Suppressor macrophage (primary cell): ENCODE measurements around the gene SYT13.

Source experiments
- DNase-seq, 4 experiments: peaks; one replicate each; pipeline ENCODE4 v3.0.0-alpha.2; 2020 to 2022

SYT13 gene

DNA sequence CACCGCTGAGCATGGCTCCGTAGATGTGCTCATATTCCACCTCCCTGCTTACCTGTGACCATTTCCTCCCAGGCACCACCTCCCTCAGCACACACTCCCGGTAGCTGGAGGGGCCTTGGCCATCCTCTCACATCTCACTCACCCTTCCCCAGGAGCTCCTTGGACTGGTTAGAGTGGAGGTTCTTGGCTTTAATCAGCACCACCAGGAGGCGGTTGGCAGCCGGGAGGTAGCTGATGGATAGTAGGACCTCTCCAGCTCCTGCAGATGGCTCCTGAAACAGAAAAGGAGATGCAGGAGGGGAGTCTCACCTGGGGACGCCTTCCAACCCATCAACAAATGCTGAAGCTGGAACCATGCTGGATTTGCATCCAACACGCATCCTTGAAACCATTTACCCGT is 39.9 kb downstream of the SYT13 start:
- DNase-seq, result no peak

DNA sequence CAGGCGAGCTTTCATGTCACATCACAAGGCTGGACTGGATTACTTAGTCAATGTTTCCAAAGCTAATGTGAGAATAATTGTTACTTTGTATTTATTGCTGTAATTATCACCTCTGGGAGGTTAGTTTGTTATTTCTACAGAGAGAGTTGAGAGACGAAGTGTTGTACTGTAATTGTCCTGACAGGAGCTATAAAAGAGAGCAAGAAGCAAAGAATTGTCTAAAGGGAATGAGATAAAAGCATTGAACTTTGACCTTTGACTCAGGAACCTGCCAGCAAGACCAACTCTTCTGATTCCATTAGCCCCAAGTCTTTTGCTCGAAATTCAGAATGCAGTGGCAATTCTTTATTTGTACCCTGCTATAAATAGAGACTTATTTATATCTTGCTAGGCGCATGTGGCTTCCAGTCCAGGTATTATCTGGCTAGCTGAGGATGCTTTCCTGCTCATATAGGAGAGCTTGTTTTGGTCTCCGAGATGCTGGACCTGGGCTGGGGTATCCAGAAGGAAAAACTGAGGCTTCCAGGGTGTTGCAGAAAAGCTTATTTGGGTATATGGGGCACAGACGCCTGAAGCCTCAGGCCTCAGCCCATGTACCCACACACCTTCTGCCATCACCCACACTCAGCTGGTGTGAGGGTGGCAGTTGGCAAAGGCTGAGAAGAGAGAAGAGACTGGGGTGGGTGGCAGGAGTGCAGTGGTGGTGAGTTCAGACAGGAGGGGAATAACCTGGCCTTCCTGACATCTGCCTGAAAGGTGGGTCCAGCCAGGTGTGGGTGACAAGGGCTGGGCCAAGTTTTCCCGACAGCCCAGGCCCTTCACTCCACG is 40.7 kb downstream of the SYT13 start:
- DNase-seq, result no peak

DNA sequence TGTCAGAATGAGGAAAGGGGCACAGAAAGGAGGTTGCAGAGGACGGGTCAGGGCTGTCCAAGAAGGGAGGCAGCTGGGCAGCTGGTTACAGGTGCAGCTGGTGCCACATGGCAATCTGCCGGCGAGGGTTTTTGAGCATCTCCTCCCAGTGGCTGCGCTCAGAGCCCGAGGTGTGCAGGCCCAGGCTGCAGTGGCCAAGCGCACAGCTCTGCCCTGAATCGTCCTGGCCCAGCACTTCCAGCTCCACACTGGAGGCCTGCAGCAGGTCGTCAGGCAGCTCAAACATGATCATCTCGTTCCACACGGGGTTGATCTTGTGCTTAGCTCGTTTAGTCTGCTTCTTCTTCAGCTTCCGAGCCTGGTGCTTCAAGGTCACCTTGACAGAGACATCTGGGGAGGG is 42.2 kb downstream of the SYT13 start:
- no peak for DNase-seq

DNA sequence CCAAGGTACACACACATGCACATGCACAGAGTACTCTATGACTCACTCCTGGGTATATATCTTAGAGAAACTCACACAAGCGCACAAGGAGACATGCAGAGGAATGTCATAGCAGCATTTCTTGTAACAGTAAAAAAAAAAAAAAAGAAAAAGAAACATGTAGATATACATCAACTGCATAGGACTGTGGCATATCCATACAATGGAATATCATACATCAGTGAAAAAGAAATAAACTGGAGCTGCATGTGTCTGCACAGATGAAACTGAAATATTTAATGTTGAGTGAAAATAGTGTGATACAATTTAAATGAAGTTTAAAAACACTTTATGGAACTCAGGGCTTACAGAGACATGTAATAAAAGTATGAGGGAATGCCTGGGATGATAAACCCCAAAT is 46.4 kb downstream of the SYT13 start:
- DNase-seq, result no peak

DNA sequence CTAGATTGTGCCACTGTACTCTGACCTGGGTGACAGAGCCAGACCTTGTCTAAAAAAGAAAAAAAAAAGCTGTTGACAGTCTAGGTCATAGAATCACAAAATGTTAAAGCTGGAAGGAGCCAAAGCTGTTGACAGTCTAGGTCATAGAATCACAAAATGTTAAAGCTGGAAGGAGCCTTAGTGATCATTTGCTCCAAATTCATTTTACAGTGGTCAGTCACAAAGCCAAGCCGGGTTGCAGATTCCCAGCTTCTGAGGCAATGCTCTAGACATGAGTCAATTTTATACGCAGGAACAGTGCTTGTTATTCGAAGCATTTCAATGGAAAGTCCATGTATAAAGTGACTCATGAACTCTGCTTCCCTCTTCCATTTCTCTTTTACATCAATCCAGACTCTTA is 47.4 kb downstream of the SYT13 start:
- DNase-seq, result no peak

DNA sequence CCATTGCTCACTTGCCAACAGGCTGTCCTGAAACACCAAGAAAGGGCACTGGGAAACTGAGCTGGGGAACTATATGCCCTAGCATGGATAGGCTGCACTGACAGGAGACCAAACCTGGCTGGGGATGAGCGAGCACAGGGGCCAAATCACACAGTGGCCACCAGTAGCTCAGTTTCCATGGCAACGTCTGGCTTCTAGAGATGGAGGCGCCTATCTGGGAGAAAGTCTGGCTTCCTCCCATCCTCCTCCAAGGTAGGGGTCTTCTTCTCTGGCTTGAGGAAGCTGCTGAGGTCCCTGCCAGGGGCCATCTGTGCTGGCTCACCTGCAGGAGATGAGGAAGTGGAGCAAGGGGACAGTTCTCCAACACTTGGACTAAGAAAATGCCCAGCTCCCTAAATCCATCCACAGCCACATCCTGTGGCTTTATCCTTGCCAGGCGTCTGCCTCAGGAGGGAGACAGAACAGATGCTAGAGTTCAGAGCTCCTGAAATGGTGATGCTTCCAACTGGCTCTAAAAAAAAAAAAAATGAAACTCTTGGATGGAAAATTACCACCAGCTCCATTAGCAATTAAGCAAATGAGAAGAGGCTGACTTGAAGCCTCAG is 48.3 kb downstream of the SYT13 start:
- no peak for DNase-seq

DNA sequence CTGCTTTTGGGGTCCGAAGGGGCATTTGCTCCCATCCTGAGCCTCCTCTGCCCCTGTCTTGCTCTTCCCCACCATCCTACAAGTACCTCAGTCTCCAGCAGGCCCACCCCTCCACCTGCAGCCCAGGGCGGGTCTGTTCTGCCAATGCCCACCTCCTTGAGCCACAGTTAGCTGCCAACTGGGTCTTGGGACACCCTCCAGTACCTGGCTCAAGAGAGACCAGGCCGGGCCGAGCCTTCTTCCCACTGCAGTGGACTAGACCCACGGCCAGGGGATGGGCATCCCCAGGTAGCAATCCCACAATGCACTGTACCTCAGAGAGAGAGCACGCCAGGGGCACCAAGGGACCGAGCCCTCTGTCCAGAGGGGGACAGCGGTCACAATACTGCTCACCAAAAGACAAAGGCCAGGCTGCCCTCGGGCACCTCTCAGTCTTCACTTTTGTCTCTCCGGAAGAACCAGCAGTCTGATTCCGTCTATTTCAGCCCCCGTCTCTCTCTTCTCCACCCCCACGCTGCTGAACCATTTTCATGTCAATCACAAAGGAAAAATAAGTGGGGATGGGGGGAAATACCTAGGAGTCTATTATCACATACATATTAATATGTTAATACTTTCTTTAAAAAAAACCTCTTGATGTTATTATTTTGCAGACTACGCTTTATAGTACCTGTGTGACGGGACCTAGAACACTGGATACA is 51.7 kb downstream of the SYT13 start:
- DNase-seq, result no peak

DNA sequence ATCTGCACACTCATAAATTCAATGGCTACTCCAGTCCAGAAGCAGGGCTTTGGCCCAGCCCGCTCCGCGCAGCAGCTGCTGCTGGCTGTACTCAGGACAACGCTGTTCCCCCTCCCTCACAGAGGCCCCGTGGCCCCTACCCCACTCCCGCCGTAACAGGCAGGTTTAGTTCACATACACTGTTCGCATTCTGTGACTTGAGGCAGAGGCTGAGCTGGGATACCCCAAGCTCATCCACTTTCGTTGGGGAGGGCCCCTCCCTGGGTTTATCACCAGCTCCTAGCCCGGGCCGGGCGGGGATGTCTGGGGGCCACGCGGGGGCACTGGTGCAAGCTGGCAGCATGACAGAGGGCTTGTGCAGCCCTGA is 52.4 kb downstream of the SYT13 start:
- no peak for DNase-seq

DNA sequence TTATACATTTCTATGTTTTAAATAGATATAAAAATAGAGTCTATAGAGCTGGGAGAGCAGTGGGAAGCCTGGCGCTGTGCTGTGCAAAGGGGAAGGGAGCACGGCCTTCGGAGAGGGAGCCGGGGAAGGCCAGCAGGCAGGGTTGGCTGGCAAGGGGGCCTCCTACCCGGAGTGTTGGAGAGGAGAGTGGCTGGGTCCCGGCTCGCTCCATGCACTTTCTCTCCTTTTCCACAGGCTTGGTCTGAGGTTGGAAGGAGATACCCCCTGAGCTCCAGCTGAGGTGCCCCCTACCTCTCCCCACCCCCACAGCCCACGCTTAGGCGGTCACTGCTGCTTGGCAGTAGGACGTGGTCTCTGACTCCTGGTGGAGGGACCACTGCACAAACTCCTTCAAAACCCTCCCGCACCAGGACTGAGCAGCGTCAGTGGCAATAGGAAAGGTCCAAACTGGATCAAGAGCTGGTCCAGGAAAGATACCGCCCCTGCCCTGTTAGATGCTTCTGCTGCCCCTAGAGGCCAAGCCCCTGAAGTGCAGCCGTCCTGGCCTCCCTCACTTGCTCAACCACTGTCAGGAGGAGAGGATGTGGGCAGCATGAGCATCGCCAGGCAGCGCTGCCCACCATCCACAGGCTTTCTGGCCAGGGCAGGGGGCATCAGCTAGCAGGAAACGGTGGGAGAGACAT is 52.9 kb downstream of the SYT13 start:
- peak; percentile 74 to 82 (median 76) for DNase-seq

DNA sequence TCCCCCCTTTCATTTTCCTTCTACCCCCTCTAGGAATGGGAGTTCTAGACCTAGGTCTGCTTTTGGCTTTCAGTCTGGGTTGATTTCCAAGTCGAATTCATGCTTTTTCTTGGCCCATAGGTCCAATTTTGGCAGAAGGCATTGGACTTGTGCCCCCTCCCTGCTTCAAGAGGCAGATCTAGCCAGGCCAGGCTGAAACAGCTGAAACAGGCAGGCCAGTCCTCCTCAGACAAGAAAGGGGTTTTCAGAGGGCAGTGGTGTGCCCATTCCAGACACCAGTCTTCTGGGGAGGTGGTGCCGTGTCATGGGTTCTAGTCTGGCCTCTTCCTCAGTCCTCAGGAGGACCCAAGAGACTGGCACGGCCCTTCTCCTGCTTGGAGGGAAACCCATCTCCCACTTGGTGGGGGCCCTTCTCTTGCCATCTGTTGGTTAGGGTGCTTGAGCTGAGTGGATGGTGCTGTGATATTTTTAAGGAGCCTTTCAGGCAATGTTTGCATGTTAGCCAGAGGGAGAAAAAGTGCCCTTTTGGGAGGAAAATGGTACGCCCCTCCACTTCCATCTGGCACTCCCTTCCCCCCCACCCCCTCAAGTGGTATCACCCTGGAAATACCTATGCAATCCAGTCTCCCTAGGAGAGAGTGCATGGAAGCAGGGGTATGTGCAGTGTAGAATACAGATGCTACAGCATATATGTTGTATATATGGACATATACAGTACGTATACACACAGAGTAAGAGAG is 53.6 kb downstream of the SYT13 start:
- no peak for DNase-seq

DNA sequence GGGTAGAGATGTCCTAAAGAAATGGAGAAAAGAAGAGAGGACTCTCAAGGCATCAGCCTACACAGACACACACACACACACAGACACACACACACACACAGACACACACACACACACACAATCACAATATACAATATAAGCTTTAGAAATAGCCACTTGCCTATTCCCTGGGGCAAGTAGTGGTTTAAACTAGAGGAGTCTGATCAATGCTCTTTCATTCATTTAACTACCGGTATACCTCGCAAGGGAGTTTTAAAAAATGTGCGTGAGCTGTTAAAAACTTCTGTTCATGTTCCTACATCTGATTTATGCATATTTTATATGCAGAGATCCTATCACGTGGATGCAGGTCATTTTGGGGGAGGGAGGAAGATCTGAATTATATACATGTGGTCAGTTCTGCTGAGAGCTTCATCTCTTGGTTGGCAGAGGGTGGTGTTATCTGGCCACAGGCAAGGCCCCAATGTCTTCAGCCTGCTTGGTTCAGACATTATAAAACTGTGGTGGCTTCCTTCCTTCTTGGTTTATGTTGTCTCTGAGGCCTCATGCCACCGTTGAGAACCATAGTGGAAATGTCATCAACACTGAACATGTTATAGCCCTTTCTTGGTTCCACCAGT is 56.6 kb downstream of the SYT13 start:
- DNase-seq, result no peak

DNA sequence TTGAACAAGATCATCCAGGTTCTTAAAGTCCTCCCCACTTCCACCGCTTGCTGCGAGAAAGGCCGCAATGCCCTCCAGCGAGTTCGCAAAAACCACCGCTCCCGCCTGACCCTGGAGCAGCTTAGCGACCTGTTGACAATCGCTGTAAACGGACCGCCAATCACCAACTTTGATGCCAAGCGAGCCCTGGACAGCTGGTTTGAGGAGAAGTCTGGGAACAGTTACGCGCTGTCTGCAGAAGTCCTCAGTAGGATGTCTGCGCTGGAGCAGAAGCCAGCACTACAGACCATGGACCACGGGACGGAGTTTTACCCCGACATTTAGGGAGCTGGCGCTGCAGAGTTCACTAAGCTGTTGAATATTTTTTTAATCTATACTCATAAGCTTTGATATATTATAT is 58.3 kb downstream of the SYT13 start:
- no peak for DNase-seq

DNA sequence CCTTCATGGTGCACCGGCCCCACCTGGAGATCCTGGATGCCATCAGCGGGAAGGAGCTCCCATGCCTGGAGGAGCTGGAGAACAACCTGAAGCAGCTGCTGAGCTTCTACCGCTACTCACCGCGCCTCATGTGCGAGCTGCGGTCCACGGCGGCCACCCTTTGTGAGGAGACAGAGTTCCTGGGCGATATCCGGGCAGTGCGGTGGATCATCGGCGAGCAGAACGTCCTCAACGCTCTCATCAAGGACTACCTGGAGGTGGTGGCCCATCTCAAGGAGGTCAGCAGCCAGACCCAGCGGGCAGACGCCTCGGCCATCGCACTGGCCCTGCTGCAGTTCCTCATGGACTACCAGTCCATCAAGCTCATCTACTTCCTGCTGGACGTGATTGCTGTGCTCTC is 59.2 kb downstream of the SYT13 start:
- DNase-seq, result no peak

DNA sequence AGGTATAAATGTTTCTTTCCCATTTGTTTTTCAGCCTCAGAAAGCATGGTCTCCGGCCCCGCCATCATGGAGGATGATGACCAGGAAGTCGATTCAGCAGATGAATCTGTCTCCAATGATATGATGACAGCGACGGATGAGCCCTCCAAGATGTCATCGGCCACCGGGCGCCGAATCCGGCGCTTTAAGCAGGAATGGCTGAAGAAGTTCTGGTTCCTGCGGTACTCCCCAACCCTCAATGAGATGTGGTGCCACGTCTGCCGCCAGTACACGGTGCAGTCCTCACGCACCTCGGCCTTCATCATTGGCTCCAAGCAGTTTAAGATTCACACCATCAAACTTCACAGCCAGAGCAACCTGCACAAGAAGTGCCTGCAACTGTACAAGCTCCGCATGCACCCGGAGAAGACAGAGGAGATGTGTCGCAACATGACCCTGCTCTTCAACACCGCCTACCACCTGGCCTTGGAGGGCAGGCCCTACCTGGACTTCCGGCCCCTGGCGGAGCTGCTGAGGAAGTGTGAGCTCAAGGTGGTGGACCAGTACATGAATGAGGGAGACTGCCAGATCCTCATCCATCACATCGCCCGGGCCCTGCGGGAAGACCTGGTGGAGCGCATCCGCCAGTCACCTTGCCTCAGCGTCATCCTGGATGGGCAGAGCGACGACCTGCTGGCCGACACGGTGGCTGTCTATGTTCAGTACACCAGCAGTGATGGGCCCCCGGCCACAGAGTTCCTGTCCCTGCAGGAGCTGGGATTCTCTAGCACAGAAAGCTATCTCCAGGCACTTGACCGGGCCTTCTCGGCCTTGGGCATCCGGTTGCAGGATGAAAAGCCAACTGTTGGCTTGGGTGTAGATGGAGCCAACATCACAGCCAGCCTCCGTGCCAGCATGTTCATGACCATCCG is 59.9 kb downstream of the SYT13 start:
- no peak for DNase-seq

DNA sequence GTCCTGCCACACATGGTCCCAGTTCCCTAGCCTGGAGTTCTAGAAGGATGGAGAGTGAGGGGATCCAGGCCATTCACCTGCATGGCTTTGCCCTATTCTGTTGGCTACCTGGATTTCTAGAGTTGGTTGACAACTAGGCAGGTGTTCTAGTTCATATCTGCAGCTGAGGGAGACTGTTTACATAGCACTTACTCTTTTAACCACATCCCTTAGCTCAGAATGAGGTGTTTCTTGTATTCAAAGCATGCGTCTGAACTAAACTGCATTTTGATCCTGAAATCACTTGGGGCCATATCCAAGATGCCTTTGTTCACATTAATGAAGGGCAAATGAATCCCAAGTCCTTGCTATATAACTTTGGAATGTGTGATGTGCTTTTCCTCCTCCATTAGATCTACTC is 60.9 kb downstream of the SYT13 start:
- no peak for DNase-seq

DNA sequence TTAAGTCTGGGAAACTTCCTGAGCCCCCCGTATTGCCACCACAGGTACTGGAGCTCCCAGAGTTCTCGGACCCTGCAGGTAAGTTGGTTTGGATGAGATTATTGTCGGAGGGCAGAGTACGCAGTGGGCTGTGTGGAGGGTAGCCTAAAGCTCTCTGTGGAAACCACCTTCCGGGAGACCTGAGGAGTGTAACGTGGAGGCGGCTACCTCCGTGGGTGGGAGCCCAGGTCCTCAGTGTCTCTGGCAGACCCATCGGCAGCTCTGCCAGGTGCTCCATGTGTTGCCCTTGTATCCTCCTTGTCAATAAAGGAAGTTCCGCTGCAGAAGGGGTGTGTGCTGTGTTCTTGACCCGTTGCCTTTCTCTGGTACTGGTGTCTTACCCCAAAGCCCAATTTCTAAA is 61.4 kb downstream of the SYT13 start:
- no peak for DNase-seq

DNA sequence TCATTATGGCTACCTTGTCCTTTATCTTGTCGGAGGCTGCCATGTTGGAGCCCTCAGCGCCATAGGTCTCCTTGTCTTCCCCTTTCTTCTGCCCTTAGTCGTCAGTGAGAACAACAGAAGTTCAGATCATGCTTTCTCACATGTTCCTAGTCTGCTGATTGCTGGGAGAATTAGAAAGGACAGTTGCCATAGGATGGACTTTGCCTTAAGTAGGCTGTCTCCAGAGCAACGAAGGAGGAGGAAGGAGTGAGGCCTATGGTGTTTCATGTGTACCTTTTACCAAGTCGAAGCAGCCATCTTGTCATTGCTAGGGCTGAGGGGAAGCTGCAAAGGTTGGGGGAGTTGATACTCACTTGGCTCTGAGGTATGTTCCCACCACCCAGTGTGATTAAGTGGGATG is 62.6 kb downstream of the SYT13 start:
- DNase-seq, result no peak

DNA sequence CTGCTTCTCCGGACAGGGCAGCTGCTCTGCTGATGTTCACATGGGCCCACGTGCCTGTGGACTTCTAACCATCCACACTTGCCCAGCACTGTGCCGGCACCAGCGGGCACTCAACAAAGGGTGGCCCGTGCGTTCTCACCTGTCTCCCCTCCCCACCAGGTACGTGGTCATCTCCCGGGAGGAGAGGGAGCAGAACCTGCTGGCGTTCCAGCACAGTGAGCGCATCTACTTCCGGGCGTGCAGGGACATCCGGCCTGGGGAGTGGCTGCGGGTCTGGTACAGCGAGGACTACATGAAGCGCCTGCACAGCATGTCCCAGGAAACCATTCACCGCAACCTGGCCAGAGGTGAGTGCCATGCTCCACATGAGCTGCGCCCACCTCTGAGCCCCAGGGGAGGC is 66.7 kb downstream of the SYT13 start:
- no peak for DNase-seq

DNA sequence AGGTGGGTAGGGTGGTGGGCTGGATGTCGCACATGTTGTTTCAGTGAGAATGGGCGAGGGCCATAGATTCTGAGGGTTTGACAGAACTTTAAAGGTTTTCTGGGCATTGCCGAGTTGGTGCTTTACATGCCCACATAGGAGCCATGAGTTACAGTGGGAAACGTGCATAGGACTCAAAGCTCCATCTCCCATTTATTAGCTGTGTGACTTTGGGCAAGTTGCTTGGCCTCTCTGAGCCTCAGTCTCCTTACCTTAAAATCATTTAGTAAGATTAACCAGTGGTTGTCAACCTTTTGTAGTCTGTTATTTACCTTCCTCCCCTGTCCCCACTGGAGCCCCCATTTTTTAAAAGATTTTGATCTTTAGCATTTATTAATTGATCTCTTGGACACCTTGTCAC is 67.4 kb downstream of the SYT13 start:
- no peak for DNase-seq

DNA sequence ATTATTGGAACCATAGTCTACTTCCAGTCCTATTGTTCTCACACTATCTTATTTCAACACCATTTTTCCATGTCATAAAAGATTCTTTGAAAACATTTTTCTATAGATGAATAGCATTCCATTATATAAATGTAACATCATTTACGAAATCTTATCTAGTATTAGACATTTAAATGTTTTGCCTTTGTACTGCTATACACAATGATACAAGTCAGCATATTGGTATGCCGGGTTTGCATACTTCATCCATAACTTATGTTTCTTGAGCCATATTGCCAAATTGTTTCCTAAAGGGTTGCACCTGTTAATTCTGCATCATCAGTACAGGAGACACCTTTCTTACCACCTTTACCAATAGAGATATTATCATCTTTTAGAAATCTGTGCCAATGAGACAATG is 68.2 kb downstream of the SYT13 start:
- no peak for DNase-seq

DNA sequence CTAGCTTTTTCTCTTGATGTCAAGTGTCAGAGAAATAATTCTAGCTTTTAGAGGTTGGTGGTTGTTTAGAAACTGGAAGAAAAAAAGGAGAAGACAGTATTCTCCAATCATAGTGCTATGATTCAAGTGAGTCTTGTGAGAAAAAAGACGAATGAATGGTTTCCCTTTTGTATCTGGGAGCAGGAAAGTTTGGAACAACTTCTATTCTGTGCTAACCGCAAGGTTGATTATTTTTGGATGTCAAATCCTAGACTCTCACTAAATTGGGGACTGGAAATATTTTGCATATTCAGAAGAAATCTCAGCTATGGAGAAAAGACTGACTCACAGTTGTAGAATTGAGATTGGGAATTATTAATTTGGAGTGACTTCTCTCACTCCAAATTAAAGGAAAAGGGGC is 69.2 kb downstream of the SYT13 start:
- DNase-seq, result no peak
